Upper lobe of left lung (tissue), 4 donors: Measurements from ENCODE around the gene SNX2.

ENCODE experiments used
- CTCF ChIP-seq, 6 experiments: fragments of 450-650 bp in 4 of 6; fragments of 200-600 bp in 2 of 6; sonication (generic) in 2 of 6; IDR thresholded peaks; one replicate each; pipeline ENCODE4 v1.5.1; 2016 to 2019; ENCODE audit warnings: antibody characterized with exemption in 6 of 6
- POLR2A ChIP-seq, 4 donors: fragments of 450-650 bp; IDR thresholded peaks; one replicate each; pipeline ENCODE4 v1.5.1; 2016 to 2017; ENCODE audit warnings: antibody characterized with exemption in 4 of 4, mild to moderate bottlenecking in 2 of 4
- POLR2AphosphoS5 ChIP-seq, 2 donors: sonication (generic); formaldehyde crosslinking; IDR thresholded peaks; one replicate each; pipeline ENCODE4 v1.5.1; 2017; ENCODE audit warnings: antibody characterized with exemption in 2 of 2

DNA sequence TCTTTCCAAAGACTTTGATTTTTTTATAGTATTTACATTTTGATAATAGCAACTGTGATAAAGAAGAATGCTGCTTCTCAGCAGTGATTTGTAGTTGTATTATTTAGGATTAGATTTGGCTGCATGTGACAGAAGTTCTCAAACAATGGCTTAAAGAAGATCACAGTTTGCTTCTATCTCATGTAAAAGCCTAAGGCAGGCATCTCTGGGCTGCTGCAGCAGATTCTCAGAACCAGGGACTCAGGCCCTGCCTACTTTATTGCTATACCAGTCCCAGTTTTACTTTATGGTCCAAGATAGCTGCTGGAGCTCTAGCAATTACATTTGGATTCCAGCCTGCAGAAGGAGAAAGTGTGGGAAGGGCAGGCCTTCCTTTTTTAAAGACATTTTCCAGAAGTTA, 8.8 kb upstream of the SNX2 start:
- no peak for TF ChIP-seq CTCF (IDR thresholded peaks at IDR 0.05)
- TF ChIP-seq POLR2A (IDR thresholded peaks at IDR 0.05), result no peak
- TF ChIP-seq POLR2AphosphoS5 (IDR thresholded peaks at IDR 0.05), result no peak
